PC-3 (cell line): ENCODE results near the gene DIS3L.
"Not testable (repeated sequence)": the region's sequence is repeated elsewhere in the genome, so short reads cannot be mapped to it uniquely, and the experiment has no call there.

ENCODE experiments used
- CTCF ChIP-seq: fragments of 300-600 bp; sonication (generic); conservative IDR thresholded peaks from 2 replicates; pipeline ENCODE4 v1.5.1; 2017; ENCODE audit warnings: antibody characterized with exemption, low read depth, mild to moderate bottlenecking, low read length
- EZH2 ChIP-seq: fragments of 300-600 bp; sonication (generic); IDR thresholded peaks from one replicate; pipeline ENCODE4 v1.6.1; 2017; ENCODE audit warnings: antibody characterized with exemption, mild to moderate bottlenecking, low read length; ENCODE audit not compliant: unreplicated experiment
- EZH2phosphoT487 ChIP-seq: fragments of 300-600 bp; sonication (generic); IDR thresholded peaks from 2 replicates; pipeline ENCODE4 v1.6.1; 2018; ENCODE audit warnings: mild to moderate bottlenecking, antibody characterized with exemption, low read length, borderline replicate concordance

GRCh38 chr15:66381376-66381775, 88.0 kb downstream of the DIS3L start:
- TF ChIP-seq CTCF, EZH2phosphoT487, EZH2: not testable (repeated sequence)
